NCI-H2029 (cell line): ENCODE data around the gene NIPSNAP3A.

Source experiments
- DNase-seq: peaks from one replicate; lab custom pipeline; 2025; lab: John Stamatoyannopoulos, UW

Gene NIPSNAP3A

DNA sequence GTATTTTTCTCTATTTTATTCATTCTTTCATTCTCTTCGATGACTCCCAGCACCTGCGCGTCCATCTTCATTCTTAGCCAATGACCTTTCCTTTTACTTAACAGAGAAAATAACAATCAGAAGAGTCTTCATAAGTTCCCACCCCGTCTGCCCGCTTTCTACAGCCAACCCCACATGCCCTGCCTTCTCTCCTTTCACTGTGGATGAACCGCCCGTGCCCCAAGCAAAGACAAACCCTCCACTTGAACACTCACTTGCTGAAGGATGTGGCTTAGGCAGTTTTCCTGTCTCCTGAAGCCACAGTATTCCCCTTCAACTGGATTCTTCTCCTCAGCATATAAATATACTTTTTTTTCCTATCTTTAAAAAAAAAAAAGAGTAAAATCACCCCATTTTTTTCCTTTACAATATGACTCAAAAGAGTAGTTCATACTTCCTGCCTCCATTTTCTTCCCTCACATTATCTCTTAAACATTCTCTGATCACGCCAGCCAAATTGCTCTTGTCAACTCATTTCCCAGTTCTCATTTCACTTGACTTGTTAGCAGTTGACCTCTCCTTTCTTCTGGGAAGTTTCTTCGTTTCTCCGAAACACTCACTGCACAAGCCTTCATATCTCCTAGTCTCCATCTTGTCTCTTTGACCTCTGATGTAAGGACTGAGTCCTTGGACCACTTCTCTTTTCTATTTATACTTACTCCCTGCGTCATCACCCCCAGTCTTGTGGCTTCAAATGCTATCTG, 27.5 kb downstream of the NIPSNAP3A start:
- no peak for DNase-seq

DNA sequence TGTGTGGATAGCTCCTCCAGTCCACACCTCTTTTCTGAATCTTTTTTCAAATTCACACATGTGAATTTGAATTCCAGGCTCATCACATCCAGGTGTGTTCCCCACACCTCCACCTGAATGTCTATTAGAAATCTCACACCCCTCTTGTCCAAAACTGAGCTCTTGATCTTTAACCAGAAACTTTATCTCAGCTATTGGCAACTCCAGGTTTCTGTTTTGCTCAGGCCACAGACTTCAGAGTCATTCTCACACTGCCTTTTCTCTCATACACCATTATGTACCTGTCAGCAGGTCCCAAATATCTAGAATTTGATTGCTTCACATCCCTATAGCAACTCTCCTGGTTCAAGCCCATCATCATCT, 28.1 kb downstream of the NIPSNAP3A start:
- DNase-seq = no peak

- DNase-seq = no peak
Measured at GRCh38 chr9:104775976-104776375, 28.5 kb downstream of the NIPSNAP3A start.

- no peak for DNase-seq
Measured at GRCh38 chr9:104776797-104777196, 29.3 kb downstream of the NIPSNAP3A start.

GRCh38 chr9:104778802-104779201, 31.3 kb downstream of the NIPSNAP3A start:
- DNase-seq = no peak

- no peak for DNase-seq
Measured at GRCh38 chr9:104779334-104779733, 31.9 kb downstream of the NIPSNAP3A start.

DNA sequence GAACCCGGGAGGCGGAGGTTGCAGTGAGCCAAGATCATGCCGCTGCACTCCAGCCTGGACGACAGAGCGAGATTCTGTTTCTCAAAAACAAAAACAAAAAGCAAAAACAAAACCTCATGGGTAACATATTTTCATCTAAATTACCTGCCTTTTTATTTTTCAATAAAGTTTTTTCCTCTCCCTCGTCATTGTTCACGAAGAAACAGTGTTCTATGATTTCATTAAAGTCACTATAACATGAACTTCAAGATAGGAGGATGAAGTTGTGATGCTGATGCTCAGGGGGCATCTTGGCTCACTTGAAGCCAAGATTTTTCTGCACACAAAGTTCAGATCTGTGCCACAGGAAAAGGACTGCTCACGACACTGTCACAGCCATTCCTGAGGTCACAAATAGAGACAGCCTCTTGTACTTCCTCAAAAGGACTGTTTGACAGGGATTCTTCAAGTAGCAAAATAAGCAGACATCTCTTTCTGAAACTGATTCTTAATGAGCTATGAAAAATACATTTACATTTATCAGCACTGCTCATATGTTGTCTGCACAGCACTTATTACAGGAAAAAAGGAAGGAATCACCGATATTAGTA, 32.6 kb downstream of the NIPSNAP3A start:
- no peak for DNase-seq

DNA sequence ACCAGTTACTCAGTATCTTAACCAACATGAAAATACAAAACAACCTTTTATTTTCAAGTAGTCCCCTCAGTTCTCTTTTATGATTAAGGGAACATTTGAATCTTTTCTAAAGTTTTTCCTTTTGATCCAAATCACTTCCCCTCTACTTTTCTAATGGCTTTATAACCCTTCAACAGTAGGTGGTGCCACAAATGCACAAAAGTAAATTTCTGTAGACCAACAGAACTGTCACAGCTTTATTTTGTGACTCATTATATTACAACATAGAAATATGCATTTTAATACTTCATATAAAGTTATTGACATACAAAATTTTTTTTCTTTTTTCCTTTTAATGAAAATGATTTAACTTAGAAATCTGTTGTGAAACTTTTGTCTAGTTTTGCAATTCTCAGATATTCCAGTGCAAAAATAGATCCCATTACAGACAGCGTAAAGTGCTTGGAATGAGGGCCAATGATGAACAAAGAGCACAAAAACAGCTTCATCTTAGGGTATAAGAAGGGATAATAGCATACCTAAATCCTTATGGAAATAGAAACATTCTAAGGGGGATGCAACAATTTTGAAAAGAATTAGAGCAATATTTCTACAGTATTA, 33.4 kb downstream of the NIPSNAP3A start:
- no peak for DNase-seq

DNA sequence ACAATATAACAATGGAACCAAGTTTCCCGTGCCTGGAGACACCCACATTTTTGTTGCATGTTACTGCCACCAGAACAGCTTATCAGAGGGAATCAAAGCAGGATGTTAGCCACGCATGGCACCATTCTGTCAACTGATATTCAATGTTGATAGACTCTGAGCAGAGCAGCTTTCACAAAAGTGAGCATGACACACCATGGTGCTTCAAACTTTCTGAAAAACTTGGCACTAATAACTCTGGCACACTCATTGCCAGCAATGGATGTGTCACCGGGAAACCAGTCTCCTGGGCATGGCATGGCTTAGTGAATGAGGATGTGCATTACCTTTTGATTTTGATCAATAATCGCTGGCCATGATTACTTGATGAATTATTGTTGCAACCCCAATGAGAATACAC, 36.1 kb downstream of the NIPSNAP3A start:
- no peak for DNase-seq

- no peak for DNase-seq
Measured at GRCh38 chr9:104784098-104784497, 36.6 kb downstream of the NIPSNAP3A start.

DNA sequence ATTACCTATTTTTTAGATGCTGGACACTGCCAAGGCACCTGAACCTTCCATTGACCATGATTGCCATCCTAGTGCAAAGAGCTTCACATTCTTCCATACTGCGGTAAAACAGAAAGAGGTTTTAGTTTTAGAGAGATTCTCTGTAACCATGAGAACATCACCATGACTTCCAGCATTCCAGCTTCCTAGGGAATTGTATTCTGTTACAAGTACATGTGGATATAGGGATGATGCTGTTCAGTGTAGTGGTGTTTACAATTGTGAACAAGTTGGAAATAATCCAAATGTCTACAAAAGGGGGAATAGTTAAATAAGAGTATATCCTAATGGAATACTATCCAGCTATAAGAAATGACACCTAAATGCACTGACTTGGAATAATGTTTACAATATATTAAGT, 38.8 kb downstream of the NIPSNAP3A start:
- no peak for DNase-seq

GRCh38 chr9:104787306-104788015, 40.0 kb downstream of the NIPSNAP3A start:
- DNase-seq = no peak

GRCh38 chr9:104788251-104788650, 40.8 kb downstream of the NIPSNAP3A start:
- no peak for DNase-seq

DNA sequence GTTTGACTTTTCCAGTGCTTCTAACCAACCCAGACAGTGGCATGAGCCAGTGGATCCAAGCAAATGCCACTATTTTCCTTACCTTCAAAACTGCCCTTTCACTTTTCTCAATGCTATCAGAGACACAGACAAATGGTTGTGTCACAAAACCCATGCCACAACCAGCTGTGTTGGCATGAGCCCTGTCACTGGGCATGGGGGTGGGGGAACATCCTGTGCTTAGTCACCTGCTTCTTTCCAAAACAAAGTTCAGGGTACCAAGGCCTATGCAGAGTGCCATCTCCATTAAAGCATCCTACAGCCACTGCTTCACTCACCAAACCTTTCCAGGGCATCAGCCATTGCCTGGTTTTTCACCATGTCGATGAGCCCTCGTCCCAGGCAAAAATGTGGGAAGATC, 46.6 kb downstream of the NIPSNAP3A start:
- DNase-seq = no peak

GRCh38 chr9:104795082-104795481, 47.6 kb downstream of the NIPSNAP3A start:
- DNase-seq = no peak

DNA sequence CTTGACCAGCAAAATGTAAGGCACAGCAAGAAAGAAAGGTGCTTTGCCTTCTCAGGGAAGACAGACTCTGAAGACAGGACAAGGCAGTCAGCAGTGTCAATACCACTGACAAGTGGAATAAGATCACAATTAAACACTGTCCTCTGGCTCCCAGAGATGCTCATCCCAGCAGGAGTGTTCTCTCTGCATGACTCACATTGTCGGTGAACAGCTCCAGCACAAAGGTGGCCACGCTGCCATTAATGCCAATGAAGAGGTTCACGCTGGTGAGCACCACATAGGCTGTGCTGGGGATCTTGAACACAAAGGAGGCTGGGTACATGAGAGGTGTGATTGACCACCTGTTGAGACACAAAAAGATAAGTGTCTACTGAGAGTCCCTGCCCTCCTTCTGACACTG, 48.4 kb downstream of the NIPSNAP3A start:
- DNase-seq = no peak

DNA sequence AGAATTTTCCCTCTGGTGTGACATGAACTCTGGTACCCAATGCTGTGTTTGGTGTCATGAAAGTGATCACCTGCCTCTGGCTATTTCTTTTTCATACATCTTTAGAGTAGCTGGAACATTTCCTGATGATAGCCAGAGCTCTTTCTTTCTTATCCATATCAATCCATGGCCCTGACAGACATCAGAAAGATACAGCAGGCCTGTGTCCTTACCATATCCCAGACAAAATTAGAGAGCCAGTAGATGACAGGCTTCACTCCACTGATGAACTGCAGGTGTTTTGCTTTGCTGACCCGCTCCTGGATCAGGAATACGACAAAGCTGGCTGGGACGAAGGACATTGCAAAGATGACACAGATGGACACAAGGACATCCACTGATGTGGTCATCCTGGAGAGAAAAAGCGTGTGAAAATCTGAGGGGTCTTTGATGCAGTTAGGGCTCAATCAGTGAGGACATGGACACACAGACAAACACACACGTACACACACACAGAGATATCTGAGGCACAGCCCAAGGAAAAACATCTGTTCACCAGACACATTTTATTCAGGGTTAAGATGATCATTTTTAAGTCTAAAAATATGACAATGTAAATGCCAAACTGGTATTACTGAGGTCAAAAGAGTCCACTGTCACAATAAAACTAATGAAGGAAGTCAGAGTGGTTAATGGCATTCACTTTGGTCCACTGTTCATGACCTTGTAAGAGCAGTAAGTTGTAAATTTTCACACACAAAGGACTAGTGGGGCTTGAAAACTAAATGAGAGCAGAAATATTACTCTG, 50.9 kb downstream of the NIPSNAP3A start:
- no peak for DNase-seq

GRCh38 chr9:104800068-104800785, 52.7 kb downstream of the NIPSNAP3A start:
- no peak for DNase-seq

DNA sequence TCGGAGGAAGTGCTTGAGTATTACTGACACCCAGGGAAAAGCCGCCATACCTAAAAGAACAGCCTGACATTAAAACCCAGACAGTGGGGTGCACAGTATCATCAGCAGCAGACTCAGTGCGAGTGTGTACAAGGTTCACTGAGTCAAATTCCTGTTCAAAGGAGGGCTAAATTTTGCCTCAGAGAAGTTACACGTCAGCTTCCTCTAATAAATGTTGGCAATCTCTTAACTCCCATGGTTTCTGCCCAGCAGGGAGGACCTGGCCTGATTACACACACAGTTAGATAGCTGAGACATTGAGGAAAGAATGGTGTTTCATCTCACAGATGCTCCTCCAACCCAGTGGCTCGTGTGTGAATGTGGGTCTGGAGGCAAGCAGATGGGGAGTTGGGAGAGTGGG, 54.6 kb downstream of the NIPSNAP3A start:
- DNase-seq = no peak

DNA sequence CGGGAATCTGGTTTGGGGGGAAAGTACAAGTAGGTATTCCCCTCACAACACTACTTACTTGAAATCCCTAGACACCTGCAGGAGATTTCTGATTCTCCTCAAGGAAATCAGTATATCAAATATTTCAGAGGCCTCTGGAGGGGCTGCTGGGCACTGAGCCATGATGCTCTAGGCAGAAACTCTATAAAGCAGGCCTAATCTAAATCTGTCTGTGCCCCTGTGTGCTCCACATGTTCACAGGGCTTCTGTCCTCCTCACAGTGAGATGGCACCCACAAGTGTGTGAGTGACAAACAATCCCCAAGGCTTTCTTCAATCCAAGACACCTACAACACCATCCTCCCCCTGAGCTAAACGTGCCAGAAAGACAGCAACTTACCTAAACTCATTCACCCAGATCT, 55.4 kb downstream of the NIPSNAP3A start:
- DNase-seq = no peak

DNA sequence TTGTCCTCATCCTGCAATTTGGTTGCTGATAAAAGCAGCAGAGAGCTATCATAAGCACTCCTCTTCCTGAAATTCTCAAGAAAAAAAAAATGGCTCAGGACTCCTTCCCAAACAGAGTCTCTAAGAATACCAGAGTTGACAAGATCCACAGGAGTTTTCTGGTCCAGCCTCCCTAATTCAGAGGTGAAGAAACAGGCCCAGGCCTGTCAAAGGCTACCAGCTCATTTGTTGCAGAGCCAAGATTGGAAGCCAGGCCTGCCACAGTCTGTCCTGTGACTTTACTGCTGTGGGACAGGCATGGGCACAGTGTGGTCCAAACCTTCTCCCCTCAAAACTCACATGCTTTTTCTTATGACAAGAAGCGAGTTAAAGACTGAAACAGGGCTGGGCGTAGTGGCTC, 58.0 kb downstream of the NIPSNAP3A start:
- DNase-seq = no peak
